Measurements from ENCODE around the gene HSPB2. TPM values are rescaled to one million over a fixed set of nuclear protein-coding genes. Genes with fewer than 3 reads are reported as not detected.

Gene HSPB2
- total RNA-seq, 4 donors from 2014 or later: 0.21 to 5.0 (median 1.7) TPM

- 52 to 68% methylated on average over 2 of the region's 2 CpGs for WGBS, 2 donors
- H3K27ac ChIP-seq: peak overlapping the region in 1 of 4 donors; percentile 93
- H3K4me1 ChIP-seq: peaks cover 0 to 51% (median 28%) of the 10 kb centered on the region in 4 donors
- DNase-seq (ENCODE audit: low spot score in 2 of 2): no peak
- no peaks in the 10 kb centered on the region for H3K36me3 ChIP-seq
- TF ChIP-seq CTCF (IDR thresholded peaks at IDR 0.05) (no peak), POLR2A (IDR thresholded peaks at IDR 0.05) (no peak)
- no peaks in the 10 kb centered on the region for H3K9me3 ChIP-seq
- H3K27me3 ChIP-seq: no peaks in the 10 kb centered on the region
- no peak overlapping the region for H3K4me3 ChIP-seq
These were observed 8.4 kb downstream of the HSPB2 start for GRCh38 chr11:111920908-111921307.

GRCh38 chr11:111921541-111922230 lies 9.2 kb downstream of the HSPB2 start:
- Histone ChIP-seq H3K9me3 (no peaks in the 10 kb centered on the region), H3K4me1 (peaks cover 0 to 58% (median 33%) of the 10 kb centered on the region in 4 donors)
- 93 to 94% methylated on average over 7 of the region's 7 CpGs for WGBS, 2 donors

GRCh38 chr11:111922803-111923202 lies 10.3 kb downstream of the HSPB2 start:
- Histone ChIP-seq H3K27ac (peak overlapping the region; percentile 78 to 93 (median 86)), H3K9me3 (no peaks in the 10 kb centered on the region), H3K27me3 (no peaks in the 10 kb centered on the region), H3K4me1 (peaks cover 0 to 64% (median 36%) of the 10 kb centered on the region in 4 donors), H3K4me3 (peak overlapping the region in 1 of 4 donors; percentile 19), H3K36me3 (no peaks in the 10 kb centered on the region)
- TF ChIP-seq CTCF (IDR thresholded peaks at IDR 0.05) (no peak), EP300 (IDR thresholded peaks at IDR 0.05) (peak; percentile 66 to 76)
- 2 to 6% methylated on average over 2 of the region's 2 CpGs for WGBS, 2 donors
- DNase-seq (ENCODE audit: low spot score in 2 of 2): peak in 1 of 2 donors; percentile 99

More at GRCh38 chr11:111921541-111922230, 9.2 kb downstream of the HSPB2 start:
- no peak overlapping the region for H3K4me3 ChIP-seq
- H3K27me3 ChIP-seq: no peaks in the 10 kb centered on the region
- no peak for TF ChIP-seq EP300 (IDR thresholded peaks at IDR 0.05)
- TF ChIP-seq CTCF (IDR thresholded peaks at IDR 0.05): no peak
- TF ChIP-seq POLR2A (IDR thresholded peaks at IDR 0.05): no peak
- no peaks in the 10 kb centered on the region for H3K36me3 ChIP-seq
- H3K27ac ChIP-seq: peak overlapping the region in 2 of 4 donors; percentile 82 to 93
- no peak for DNase-seq (ENCODE audit: low spot score in 2 of 2)

GRCh38 chr11:111923351-111923788 lies 10.8 kb downstream of the HSPB2 start:
- 24 to 25% methylated on average over 5 of the region's 5 CpGs for WGBS, 2 donors
- peaks cover 0 to 61% (median 36%) of the 10 kb centered on the region in 4 donors for H3K4me1 ChIP-seq
- peak in 1 of 2 donors; percentile 6 for TF ChIP-seq EP300 (IDR thresholded peaks at IDR 0.05)
- no peak for TF ChIP-seq POLR2A (IDR thresholded peaks at IDR 0.05)
- no peak for TF ChIP-seq CTCF (IDR thresholded peaks at IDR 0.05)
- H3K9me3 ChIP-seq: no peaks in the 10 kb centered on the region
- peak overlapping the region in 1 of 4 donors; percentile 19 for H3K4me3 ChIP-seq
- no peaks in the 10 kb centered on the region for H3K27me3 ChIP-seq
- DNase-seq (ENCODE audit: low spot score in 2 of 2): peak in 1 of 2 donors; percentile 33
- H3K36me3 ChIP-seq: no peaks in the 10 kb centered on the region
- H3K27ac ChIP-seq: peak overlapping the region; percentile 78 to 93 (median 86)

- H3K4me1 ChIP-seq: peaks cover 0 to 60% (median 36%) of the 10 kb centered on the region in 4 donors
- DNase-seq (ENCODE audit: low spot score in 2 of 2): no peak
- H3K9me3 ChIP-seq: no peaks in the 10 kb centered on the region
- TF ChIP-seq EP300 (IDR thresholded peaks at IDR 0.05) (no peak), CTCF (IDR thresholded peaks at IDR 0.05) (no peak), POLR2A (IDR thresholded peaks at IDR 0.05) (no peak)
- H3K36me3 ChIP-seq: no peaks in the 10 kb centered on the region
- H3K4me3 ChIP-seq: peak overlapping the region in 1 of 4 donors; percentile 19
- H3K27me3 ChIP-seq: no peaks in the 10 kb centered on the region
- H3K27ac ChIP-seq: peak overlapping the region; percentile 78 to 93 (median 86)
These were observed 11.4 kb downstream of the HSPB2 start for GRCh38 chr11:111923951-111924350.

All from tibial nerve (tissue), 4 donors.